Brain pericyte (primary cell): Measurements from ENCODE around the gene CHRNB1.
"Not testable (repeated sequence)": the region's sequence is repeated elsewhere in the genome, so short reads cannot be mapped to it uniquely, and the experiment has no call there.

Experiments
- DNase-seq: peaks from one replicate; pipeline ENCODE4 v3.0.0-alpha.2; 2012; ENCODE audit warnings: low read depth, low spot score

The CHRNB1 gene

DNA sequence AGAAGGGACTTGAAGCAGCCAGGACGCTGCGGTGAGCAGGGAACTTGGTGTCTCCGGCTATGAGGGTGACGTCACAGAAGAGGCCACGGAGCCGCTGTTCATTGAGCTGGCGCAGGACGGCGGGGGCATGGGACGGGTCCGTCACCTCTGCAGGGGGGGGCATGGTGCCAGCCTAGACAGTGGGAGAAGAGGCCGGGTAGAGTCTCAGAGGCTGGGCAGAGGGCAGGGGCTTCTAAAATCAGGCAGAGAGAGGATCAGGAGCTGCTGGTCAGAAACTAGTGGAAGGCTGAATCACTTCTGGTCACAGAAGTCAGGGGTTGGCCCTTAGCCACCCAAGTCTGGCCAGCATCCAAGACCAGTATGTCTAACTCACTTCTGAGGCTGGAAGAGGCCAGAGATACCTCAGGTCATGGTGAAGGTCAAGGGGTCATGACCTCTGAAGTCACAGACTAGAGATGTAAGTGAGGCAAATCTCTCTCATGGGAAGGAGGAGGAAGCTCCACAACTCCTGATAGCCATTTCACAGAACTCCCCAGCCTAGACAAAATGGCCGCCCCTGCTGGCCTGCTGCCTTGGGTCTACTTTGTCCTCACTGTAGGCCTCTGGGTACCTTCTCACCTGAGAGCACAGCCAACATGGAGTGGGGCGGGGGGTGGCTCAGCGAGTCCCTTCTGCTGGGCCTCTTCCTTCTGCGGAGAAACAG lies 21.9 kb downstream of the CHRNB1 start:
- DNase-seq, result no peak

DNA sequence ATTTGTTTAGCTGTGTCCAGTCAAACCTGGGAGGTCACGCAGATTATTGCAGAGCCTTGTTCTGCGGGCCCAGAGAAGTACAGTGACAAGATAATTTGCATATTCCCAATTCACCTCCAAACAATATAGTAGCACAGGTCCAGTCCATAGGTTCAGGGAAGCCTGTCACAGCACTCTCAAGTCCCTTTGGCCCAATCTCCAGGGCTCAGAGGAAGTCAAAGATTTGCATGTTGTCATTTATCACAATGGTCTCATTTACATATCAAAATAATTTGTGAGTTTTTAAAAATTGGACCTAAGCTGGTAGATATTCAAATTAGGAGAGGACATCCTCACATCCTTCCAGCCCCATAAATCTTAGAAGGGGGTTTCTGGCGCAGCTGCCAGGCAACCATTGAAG lies 22.6 kb downstream of the CHRNB1 start:
- DNase-seq, result no peak

DNA sequence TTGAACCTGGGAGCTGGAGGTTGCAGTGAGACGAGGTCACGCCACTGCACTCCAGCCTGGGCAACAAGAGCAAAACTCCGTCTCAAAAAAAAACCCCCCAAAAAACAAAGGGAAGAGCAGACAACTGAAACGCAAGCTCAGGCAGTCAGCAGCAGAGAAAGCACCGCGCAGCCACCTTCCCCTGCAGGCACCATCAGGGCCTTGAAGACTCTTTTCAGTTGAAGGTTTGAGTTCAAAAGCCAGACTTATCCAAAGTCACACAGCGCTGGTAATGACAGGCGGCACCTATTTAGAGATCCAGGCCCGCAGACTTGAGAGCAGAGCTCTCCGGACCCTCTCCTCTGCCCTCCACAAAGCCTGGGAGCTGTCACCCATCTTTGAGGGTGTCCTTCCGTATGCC lies 23.4 kb downstream of the CHRNB1 start:
- DNase-seq, result no peak

DNA sequence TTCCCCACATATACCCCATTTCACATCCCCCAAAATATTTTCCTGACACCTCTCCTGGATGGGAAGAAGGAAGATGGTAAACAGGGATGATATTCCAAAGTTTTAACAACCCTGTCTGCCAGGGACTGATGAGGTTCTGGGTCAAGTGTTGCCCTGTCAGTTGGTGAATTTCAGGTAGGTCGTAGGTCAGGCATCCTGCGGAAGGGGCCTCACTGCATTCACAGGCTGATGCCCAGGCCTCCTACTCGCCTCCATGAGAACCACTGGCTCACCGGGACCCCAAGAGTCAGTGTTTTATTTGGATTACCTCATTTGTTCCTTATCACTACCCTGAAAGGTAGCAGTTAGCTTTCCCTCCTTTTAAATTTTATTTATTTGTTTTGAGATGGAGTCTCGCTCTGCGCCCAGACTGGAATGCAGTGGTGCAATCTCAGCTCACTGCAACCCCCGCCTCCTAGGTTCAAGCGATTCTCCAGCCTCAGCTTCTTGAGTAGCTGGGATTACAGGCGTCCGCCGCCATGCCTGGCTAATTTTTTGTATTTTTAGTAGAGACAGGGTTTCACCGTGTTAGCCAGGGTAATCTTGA lies 24.0 kb downstream of the CHRNB1 start:
- DNase-seq, result no peak

DNA sequence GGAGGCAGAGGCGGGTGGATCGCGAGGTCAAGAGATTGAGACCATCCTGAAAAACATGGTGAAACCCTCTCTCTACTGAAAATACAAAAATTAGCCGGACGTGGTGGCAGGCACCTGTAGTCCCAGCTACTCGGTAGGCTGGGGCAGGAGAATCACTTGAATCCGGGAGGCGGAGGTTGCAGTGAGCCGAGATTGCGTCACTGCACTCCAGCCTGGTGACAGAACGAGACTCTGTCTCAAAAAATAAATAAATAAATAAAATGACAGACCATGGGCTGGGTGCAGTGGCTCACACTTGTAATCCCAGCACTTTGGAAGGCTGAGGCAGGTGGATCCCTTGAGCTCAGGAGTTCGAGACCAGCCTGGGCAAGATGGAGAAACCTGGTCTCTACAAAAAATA lies 25.0 kb downstream of the CHRNB1 start:
- not testable (repeated sequence) for DNase-seq

DNA sequence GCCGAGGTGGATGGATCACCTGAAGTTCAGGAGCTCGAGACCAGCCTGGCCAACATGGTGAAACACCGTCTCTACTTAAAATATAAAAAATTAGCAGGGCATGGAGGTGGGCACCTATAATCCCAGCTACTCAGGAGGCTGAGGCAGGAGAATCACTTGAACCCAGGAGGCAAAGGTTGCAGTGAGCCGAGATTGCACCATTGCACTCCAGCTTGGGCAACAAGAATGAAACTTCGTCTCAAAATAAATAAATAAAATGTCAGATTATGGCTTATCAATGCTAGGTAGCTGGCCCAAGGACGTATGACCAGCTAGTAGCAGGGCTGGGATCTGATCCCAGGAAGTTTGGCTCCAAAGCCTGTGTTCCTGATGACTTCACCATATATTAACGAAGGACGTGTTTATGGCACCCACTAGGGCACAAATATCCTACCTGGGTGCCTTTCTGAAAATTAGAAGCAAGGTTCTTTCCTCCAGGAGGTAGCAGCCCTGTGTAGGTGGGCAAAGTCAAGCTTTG lies 25.7 kb downstream of the CHRNB1 start:
- not testable (repeated sequence) for DNase-seq

DNA sequence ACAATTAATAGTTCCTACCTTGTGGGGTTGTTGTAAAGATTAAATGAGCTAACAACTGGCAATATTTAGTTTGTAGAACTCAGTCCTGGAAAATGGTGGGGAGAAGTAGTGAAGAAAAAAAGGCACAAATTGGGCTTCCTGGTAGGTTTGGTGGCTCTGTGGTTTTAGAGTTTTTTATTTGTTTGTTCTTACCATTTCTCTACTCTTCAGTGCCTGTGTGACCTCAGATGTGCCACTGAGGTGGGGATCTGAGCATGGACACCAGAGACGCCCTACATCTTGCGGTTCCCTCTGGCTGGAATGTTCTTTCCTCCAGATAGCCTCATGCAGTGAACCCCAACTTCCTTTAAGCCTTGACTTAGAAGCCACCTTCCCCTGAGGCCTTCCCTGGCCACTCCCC lies 26.9 kb downstream of the CHRNB1 start:
- no peak for DNase-seq

DNA sequence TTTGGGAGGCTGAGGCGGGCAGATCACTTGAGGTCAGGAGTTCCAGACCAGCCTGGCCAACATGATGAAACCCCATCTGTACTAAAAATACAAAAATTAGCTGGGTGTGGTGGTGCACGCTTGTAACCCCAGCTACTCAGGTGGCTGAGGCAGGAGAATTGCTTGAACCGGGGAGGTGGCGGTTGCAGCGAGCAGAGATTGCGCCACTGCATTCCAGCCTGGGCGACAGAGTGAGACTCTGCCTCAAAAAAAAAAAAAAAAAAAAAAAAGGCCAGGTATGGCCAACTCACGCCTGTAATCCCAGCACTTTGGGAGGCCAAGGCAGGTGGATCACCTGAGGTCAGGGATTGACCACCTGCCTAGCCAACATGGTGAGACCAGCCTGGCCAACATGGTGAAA lies 29.9 kb downstream of the CHRNB1 start:
- DNase-seq, result not testable (repeated sequence)

DNA sequence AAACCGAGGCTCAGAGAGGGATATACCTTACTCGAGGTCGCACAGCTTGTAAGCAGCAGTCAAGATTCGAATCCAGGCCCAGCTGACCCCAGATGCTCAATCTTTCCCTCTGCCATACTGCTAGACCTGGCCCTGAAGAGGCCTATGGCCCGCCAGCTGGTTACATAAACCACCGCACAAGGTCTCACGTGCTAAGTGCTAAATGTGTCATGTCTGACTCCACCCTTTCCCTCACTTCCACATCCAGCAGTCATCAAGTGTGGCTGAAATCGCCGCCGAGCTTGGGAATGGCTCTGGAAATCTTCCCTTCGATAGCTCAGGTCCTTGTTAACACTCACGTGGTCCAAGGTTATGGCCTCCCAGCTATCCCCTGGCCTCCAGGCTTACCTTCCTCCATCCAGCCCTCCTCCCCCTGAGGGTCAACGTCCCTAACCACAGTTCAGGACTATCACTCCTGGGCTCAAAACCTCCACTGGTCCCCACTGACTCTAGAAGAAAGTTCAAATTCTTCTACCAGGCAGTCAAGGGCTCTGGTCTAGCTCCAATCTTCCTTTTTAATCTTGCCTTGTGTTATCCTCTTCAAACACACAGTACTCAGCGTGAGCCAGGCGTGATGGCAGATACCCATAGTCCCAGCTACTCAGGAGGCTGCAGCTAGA lies 31.0 kb downstream of the CHRNB1 start:
- DNase-seq, result no peak

DNA sequence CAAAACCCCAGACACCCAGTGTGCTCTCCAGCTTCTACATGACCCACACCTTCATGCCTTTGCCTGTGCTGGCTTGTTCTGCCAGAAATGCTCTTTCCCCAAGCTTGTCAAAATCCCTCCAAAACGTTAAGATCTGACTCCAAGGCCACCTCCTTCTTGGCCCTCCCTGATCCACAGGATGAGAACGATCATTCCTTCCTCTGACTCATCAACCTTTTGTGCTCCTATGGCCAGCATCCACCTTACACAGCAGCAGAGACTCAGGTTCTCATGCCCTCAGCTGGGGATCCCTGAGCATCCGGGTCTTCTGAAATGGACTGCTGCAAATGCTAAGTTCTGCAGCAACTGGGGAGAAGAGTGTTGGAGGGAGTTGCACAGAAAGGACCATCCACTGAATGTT lies 31.6 kb downstream of the CHRNB1 start:
- no peak for DNase-seq

DNA sequence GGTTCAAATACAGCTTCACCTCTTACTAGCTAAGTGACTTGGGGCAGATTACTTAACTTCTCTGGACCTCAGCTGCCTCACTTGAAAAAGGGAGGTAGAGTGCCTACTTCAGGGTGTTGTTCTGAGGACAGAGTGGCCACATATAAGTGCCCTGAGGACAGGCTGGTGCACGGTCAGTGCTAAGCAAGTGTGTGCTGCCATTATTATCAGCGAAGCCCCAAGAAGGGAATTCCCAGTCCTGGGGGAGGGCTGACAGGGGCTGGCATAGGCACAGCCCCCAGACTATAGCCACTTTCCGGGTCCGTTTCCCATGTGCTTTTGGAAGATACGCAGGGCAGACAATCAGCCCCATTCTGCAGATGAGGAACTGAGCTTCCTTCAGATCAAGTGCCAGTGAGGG lies 32.1 kb downstream of the CHRNB1 start:
- DNase-seq, result no peak

DNA sequence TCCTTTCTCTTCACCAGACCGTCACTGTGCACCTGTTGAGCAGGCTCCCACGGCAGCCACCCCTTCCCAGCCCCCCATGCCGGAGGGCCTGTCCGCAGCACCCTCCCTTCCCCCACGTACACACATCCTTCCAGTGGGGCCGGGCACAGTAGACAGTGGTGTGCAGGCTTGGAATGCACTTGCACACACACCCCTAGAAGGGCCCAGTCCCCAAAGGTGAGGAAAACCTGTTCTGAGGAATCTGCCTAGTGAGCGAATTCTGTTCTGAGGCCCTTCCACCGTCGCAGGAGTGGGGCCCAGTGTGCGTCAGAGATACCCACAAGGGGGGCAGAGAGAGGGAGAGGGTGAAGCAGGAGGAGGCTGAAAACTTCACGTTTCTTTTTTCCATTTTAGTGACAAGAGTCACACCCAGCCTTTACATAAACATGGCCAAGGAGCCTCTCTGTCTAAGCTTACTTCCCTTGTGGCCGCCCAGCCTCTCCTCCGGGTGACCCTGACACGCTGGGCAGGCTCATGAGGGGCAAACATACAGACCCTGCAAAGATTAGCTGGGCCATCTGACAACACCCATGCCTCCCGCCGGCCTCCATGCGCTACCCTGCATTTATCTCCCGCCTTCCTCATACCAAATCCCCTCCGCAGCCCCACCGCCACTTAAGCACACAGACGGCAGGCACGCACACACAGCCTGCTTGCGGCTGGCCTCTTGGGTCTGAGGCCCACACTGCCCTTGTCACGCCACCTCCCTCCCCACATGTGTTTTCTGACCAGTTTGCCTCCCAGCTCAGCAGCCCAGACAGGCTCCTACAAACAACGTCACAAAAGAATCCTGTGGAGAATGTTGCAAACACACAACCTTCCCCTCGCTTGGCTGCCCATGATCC lies 32.8 kb downstream of the CHRNB1 start:
- DNase-seq, result peak; percentile 65

DNA sequence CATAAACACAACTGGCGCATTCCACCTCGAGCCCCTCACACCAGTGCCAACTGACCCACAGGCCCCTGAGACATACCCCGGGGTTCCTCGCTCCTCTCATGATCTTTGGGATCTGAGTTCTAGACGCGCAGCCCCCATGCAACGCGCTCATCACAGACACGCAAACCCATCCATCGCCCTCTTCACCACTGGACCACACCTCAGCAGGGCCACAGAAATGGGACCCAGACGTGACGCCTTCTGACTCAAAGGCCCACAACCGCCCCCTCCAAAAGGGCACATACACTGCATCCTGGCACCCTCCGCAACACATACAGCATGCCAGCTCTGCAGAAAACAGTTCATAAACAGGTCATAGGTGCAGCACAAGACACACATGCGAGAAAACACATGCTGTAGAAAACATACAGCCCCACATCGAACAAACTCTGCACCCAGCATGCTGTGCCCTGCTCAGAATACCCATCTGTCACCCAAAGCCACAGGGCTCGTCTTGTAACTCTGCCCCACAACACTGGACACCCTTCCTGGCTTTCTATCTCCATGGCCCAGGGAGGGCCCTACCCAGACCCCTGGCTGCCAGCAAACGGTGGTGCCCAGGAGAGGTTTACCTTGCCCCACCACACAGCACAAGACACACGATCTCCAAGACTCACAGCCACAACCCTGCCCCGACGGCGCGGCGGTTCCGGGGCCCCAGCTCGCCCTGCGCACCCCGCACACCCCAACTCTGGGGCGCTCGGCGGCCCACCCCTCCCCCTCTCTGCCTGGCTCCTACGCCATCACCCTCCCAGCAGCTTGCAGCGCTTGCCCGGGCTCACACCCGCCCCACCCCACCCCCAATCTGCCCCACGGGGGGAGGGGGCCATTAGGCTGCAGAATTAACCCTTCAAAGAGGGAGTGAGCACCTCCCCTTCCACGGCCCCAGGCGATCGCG lies 33.7 kb downstream of the CHRNB1 start:
- no peak for DNase-seq

DNA sequence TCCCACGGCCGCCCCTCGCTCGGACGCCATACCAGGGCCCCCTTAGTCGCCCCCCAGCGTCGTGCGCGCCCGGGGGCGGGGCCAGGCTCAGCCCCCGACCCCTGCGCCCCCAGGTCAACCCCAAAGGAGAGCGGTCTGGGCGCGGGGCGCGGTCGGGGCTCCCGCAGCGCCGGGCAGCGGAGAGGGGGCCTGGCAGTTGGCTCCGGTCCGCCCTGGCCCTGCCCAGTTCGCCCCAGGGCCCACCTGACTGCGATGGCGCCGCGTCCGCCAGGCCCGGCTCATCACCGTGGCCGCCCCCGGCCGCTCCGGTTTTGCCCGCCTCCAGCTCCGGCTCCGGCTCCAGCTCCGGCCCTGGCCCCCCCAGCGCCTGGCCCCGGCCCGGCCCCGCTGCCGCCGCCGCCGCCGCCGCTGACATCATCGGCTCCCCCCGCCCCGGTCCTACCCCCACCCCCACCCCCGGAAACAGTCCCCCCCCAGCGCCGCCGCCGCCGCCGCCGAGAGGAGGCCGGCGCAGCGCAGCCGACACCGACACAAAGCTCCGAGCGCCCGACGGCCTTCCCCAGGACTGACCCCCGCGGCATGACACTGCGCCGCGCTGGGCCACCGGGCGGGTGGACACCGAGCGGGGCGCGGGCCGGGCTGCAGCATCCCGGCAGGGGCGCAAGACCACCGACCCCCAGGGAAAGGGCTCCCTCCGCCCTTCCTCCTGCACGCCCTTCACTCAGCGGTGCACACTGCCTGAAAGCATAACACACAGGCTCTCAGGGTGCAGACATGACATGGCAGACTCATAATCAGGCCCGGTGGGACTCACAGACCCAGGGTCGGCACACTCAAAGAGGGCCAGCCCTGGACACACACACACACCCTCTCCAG lies 34.6 kb downstream of the CHRNB1 start, which contains the start of gene ZBTB4:
Gene ZBTB4 (minus strand): TSS at position 419 of the 876 bp plus-strand sequence. CDS start 12,830 bp downstream, outside the sequence.
- no peak for DNase-seq

DNA sequence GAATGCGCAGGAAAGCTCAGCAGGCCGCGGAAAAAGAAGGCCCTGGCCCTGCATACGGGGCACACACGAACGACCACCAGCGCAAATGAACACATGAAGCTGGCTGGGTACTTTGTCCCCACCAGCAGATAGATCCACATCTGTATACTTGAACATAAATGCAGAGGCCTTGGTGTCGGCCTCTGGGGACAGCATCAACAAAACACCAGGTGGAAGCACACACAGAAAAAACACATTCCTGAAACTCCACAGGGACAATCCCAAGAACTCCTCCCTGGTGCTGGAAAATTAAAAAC lies 35.2 kb downstream of the CHRNB1 start:
- DNase-seq, result no peak

DNA sequence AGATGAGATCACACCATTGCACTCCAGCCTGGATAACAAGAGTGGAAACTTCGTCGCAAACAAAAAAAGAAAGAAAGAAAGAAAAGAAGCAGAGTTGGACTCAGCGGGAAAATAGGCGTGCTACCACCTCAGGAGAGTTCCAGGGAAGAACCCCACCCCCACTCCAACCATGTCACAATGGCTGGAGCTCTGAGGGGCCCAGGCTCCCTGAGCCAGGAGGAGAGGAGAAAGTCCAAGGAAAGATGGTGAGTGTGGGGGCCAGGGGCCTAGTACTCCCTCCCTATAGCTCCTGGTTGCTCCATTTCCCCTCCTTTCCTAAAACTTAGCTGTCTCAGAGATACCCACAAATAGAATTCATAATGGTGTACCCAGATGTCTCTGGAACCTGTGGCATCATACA lies 36.4 kb downstream of the CHRNB1 start, which contains the start of gene SLC35G6:
Gene SLC35G6 (plus strand): TSS at position 172 of the 400 bp plus-strand sequence. CDS start 71 bp downstream, at position 243.
- not testable (repeated sequence) for DNase-seq

DNA sequence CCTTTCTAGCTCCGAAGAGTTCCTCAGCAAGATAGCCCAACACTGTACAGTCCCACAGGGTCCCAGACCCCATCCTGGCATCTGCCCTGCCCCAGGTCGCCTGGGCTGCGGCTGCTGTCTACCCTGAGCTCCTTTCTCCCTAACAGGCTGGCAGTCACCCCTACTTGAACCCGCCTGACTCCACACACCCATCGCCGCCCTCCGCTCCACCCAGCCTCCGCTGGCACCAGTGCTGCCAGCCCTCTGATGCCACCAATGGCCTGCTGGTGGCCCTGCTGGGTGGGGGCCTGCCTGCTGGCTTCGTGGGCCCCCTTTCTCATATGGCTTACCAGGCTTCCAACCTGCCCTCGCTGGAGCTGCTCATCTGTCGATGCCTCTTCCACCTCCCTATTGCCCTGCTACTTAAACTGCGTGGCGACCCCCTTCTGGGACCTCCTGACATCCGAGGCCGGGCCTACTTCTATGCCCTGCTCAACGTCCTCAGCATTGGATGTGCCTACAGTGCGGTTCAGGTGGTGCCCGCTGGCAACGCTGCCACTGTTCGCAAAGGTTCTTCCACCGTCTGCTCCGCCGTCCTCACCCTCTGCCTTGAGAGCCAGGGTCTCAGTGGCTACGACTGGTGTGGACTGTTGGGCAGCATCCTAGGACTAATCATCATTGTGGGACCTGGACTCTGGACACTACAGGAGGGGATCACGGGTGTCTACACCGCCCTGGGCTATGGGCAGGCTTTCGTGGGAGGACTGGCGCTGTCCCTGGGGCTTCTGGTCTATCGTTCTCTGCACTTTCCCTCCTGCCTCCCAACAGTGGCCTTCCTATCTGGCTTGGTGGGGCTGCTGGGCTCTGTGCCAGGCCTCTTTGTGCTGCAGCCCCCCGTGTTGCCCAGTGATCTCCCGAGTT lies 37.2 kb downstream of the CHRNB1 start:
- not testable (repeated sequence) for DNase-seq

DNA sequence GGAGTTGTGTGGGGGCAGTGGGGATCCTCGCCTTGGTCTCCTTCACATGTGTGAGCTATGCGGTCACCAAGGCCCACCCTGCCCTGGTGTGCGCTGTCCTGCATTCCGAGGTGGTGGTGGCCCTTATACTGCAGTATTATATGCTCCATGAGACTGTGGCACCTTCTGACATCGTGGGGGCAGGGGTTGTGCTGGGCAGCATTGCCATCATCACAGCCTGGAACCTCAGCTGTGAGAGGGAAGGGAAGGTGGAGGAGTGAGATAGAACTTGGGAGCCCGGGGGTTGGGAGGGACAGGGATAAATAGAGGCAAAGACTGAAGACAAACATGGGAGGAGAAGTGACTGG lies 37.9 kb downstream of the CHRNB1 start:
- not testable (repeated sequence) for DNase-seq
